ENCODE measurements around the gene MYH6.

The MYH6 gene

DNA sequence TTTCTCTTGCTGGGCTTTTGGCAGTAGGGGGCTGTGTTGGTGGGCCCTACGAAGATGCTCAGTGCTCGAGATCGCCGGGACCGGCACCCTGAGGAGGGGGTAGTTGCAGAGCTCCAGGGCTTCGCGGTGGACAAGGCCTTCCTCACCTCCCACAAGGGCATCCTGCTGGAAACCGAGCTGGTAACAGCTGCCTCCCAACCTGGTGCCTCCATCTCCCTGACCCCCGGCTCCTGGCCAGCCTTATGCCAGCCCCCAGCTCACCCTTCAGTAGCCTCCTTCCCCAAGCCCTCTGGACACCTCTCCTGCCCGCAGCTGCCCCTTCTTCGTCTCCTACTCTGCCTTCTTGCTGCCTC, 30.9 kb downstream of the MYH6 start:
- H3K23ac ChIP-seq (ENCODE audit: low read length) = no peak overlapping the region
- H3K4me2 ChIP-seq (ENCODE audit: low read length) = no peak overlapping the region
- H3K14ac ChIP-seq (ENCODE audit: low read length) = no peak overlapping the region
- no peaks in the 10 kb centered on the region for H3K36me3 ChIP-seq (ENCODE audit: control insufficient read depth in 1 of 2, insufficient read depth in 2 of 2, low read length in 2 of 2)
- H3K79me2 ChIP-seq (ENCODE audit: control insufficient read depth, insufficient read depth, low read length, poor library complexity) = no peaks in the 10 kb centered on the region
- H3K4me1 ChIP-seq (ENCODE audit: control insufficient read depth in 1 of 2, insufficient read depth in 2 of 2, low read length in 2 of 2) = no peaks in the 10 kb centered on the region
- H4K12ac ChIP-seq (ENCODE audit: low read depth, low read length) = no peak overlapping the region
- no peak overlapping the region for H3K4me3 ChIP-seq (ENCODE audit: low read depth, low read length)
- no peak for DNase-seq
- H4K91ac ChIP-seq (ENCODE audit: low read depth, low read length) = no peak overlapping the region
- no peak overlapping the region for H3K9ac ChIP-seq (ENCODE audit: low read length)
- no peak overlapping the region for H2BK120ac ChIP-seq (ENCODE audit: insufficient read depth, low read length, poor library complexity)
- H3K27ac ChIP-seq (ENCODE audit: low read depth, low read length) = no peak overlapping the region
- no peaks in the 10 kb centered on the region for H3K79me1 ChIP-seq (ENCODE audit: low read length)
- no peak overlapping the region for H2BK5ac ChIP-seq (ENCODE audit: low read depth, low read length, poor library complexity)
- no peak overlapping the region for H3K4ac ChIP-seq (ENCODE audit: low read depth, low read length)
- no CpG with 5 or more reads among the region's 11 CpGs for WGBS (ENCODE audit: extremely low coverage, insufficient coverage, insufficient read length)
- H3K27me3 ChIP-seq (ENCODE audit: insufficient read depth, low read length) = no peaks in the 10 kb centered on the region
- H2AK5ac ChIP-seq (ENCODE audit: low read length) = no peak overlapping the region
- H3K18ac ChIP-seq (ENCODE audit: low read length) = no peak overlapping the region
- no peak overlapping the region for H2AFZ ChIP-seq (ENCODE audit: insufficient read depth, low read length, poor library complexity)
- H4K8ac ChIP-seq (ENCODE audit: low read depth, low read length) = no peak overlapping the region
- H2BK12ac ChIP-seq (ENCODE audit: low read length) = no peak overlapping the region
- peaks cover 2% of the 10 kb centered on the region for H3K9me3 ChIP-seq (ENCODE audit: insufficient read depth, low read depth, low read length)

DNA sequence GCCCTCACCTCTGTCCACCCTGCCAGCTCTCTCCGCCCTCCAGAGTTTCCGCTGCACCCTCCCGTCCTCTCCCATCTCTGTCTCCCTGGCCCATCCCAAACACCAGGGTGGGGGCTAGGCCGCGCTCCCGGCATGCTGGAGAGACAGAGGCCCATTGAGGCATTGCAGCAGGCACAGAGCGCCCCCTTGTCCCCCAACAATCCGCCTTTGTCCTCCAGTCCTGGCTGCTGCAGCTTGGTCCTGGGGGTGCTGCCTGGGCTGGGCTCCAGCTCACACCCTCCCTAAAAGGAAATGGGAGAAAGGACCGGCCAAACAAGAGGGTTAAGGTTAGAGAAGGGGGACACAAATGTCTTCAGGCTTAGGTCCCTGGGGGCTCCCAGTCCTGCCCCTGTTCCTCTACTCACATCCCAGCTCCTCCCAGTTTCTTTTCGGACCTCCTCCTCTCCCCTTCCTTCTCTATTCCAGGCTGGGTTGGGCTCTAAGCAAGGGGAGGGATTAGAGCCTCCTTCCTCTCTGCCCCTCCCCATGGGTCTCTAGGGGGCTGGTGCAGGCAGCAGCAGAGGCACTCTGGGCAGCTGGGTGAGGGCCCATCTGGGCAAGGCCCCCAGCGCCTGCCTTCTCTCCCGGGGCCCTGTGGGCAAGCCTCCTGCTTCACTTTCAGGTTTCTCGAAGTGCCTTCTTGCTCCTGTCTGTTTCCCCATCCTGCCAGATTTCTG, 31.4 kb downstream of the MYH6 start, which contains the start of gene CMTM5:
CMTM5 (plus strand) TSS at position 565 of the 716 bp plus-strand sequence. CDS start 206 bp downstream, outside the sequence.
- no peak within 1 kb of the TSS for H3K4ac ChIP-seq (ENCODE audit: low read depth, low read length)
- H3K23ac ChIP-seq (ENCODE audit: low read length) = no peak within 1 kb of the TSS
- no peak within 1 kb of the TSS for H4K12ac ChIP-seq (ENCODE audit: low read depth, low read length)
- H3K36me3 ChIP-seq (ENCODE audit: control insufficient read depth in 1 of 2, insufficient read depth in 2 of 2, low read length in 2 of 2) = no peaks in the 10 kb centered on the region
- H3K79me1 ChIP-seq (ENCODE audit: low read length) = no peaks in the 10 kb centered on the region
- H3K9me3 ChIP-seq (ENCODE audit: insufficient read depth, low read depth, low read length) = peaks cover 2% of the 10 kb centered on the region
- H3K4me1 ChIP-seq (ENCODE audit: control insufficient read depth in 1 of 2, insufficient read depth in 2 of 2, low read length in 2 of 2) = no peaks in the 10 kb centered on the region
- H2AK5ac ChIP-seq (ENCODE audit: low read length) = no peak within 1 kb of the TSS
- no peak within 1 kb of the TSS for H3K14ac ChIP-seq (ENCODE audit: low read length)
- H2BK120ac ChIP-seq (ENCODE audit: insufficient read depth, low read length, poor library complexity) = no peak within 1 kb of the TSS
- no peak within 1 kb of the TSS for H3K4me3 ChIP-seq (ENCODE audit: low read depth, low read length)
- H3K79me2 ChIP-seq (ENCODE audit: control insufficient read depth, insufficient read depth, low read length, poor library complexity) = no peaks in the 10 kb centered on the region
- H3K4me2 ChIP-seq (ENCODE audit: low read length) = no peak within 1 kb of the TSS
- H3K9ac ChIP-seq (ENCODE audit: low read length) = no peak within 1 kb of the TSS
- DNase-seq = no peak
- H3K27me3 ChIP-seq (ENCODE audit: insufficient read depth, low read length) = no peaks in the 10 kb centered on the region
- no peak within 1 kb of the TSS for H4K8ac ChIP-seq (ENCODE audit: low read depth, low read length)
- no CpG with 5 or more reads among the region's 13 CpGs for WGBS (ENCODE audit: extremely low coverage, insufficient coverage, insufficient read length)
- H2BK5ac ChIP-seq (ENCODE audit: low read depth, low read length, poor library complexity) = no peak within 1 kb of the TSS
- no peak within 1 kb of the TSS for H3K27ac ChIP-seq (ENCODE audit: low read depth, low read length)
- H4K91ac ChIP-seq (ENCODE audit: low read depth, low read length) = no peak within 1 kb of the TSS
- no peak within 1 kb of the TSS for H3K18ac ChIP-seq (ENCODE audit: low read length)
- no peak within 1 kb of the TSS for H2AFZ ChIP-seq (ENCODE audit: insufficient read depth, low read length, poor library complexity)
- H2BK12ac ChIP-seq (ENCODE audit: low read length) = no peak within 1 kb of the TSS

DNA sequence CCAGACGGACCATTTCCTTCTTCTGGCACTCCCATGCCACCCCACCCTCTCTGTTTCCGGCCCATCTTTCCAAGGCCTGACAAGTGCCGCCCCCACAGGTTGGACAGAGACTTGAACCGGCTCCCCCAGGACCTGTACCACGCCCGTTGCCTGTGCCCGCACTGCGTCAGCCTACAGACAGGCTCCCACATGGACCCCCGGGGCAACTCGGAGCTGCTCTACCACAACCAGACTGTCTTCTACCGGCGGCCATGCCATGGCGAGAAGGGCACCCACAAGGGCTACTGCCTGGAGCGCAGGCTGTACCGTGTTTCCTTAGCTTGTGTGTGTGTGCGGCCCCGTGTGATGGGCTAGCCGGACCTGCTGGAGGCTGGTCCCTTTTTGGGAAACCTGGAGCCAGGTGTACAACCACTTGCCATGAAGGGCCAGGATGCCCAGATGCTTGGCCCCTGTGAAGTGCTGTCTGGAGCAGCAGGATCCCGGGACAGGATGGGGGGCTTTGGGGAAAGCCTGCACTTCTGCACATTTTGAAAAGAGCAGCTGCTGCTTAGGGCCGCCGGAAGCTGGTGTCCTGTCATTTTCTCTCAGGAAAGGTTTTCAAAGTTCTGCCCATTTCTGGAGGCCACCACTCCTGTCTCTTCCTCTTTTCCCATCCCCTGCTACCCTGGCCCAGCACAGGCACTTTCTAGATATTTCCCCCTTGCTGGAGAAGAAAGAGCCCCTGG, 32.4 kb downstream of the MYH6 start:
- no peak overlapping the region for H3K4me2 ChIP-seq (ENCODE audit: low read length)
- peaks cover 4% of the 10 kb centered on the region for H3K9me3 ChIP-seq (ENCODE audit: insufficient read depth, low read depth, low read length)
- no peak overlapping the region for H4K91ac ChIP-seq (ENCODE audit: low read depth, low read length)
- H3K79me2 ChIP-seq (ENCODE audit: control insufficient read depth, insufficient read depth, low read length, poor library complexity) = no peaks in the 10 kb centered on the region
- H3K27me3 ChIP-seq (ENCODE audit: insufficient read depth, low read length) = no peaks in the 10 kb centered on the region
- no peaks in the 10 kb centered on the region for H3K79me1 ChIP-seq (ENCODE audit: low read length)
- H3K9ac ChIP-seq (ENCODE audit: low read length) = no peak overlapping the region
- no peaks in the 10 kb centered on the region for H3K36me3 ChIP-seq (ENCODE audit: control insufficient read depth in 1 of 2, insufficient read depth in 2 of 2, low read length in 2 of 2)
- no peak for DNase-seq
- H3K23ac ChIP-seq (ENCODE audit: low read length) = no peak overlapping the region
- H2BK5ac ChIP-seq (ENCODE audit: low read depth, low read length, poor library complexity) = no peak overlapping the region
- no peak overlapping the region for H3K4me3 ChIP-seq (ENCODE audit: low read depth, low read length)
- H2BK12ac ChIP-seq (ENCODE audit: low read length) = no peak overlapping the region
- no CpG with 5 or more reads among the region's 21 CpGs for WGBS (ENCODE audit: extremely low coverage, insufficient coverage, insufficient read length)
- no peak overlapping the region for H3K4ac ChIP-seq (ENCODE audit: low read depth, low read length)
- no peak overlapping the region for H3K27ac ChIP-seq (ENCODE audit: low read depth, low read length)
- no peak overlapping the region for H2AFZ ChIP-seq (ENCODE audit: insufficient read depth, low read length, poor library complexity)
- no peak overlapping the region for H2BK120ac ChIP-seq (ENCODE audit: insufficient read depth, low read length, poor library complexity)
- no peak overlapping the region for H4K8ac ChIP-seq (ENCODE audit: low read depth, low read length)
- H2AK5ac ChIP-seq (ENCODE audit: low read length) = no peak overlapping the region
- H3K14ac ChIP-seq (ENCODE audit: low read length) = no peak overlapping the region
- no peaks in the 10 kb centered on the region for H3K4me1 ChIP-seq (ENCODE audit: control insufficient read depth in 1 of 2, insufficient read depth in 2 of 2, low read length in 2 of 2)
- no peak overlapping the region for H3K18ac ChIP-seq (ENCODE audit: low read length)
- no peak overlapping the region for H4K12ac ChIP-seq (ENCODE audit: low read depth, low read length)

DNA sequence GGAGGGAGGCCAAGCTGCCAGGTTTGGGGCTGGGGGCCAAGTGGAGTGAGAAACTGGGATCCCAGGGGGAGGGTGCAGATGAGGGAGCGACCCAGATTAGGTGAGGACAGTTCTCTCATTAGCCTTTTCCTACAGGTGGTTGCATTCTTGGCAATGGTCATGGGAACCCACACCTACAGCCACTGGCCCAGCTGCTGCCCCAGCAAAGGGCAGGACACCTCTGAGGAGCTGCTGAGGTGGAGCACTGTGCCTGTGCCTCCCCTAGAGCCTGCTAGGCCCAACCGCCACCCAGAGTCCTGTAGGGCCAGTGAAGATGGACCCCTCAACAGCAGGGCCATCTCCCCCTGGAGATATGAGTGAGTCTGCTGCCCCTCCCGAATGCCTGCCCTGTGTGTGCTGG, 35.0 kb downstream of the MYH6 start:
- H3K27me3 ChIP-seq (ENCODE audit: insufficient read depth, low read length) = no peaks in the 10 kb centered on the region
- H3K18ac ChIP-seq (ENCODE audit: low read length) = no peak overlapping the region
- H2BK12ac ChIP-seq (ENCODE audit: low read length) = no peak overlapping the region
- H3K4me2 ChIP-seq (ENCODE audit: low read length) = no peak overlapping the region
- no peak overlapping the region for H2BK120ac ChIP-seq (ENCODE audit: insufficient read depth, low read length, poor library complexity)
- H3K36me3 ChIP-seq (ENCODE audit: control insufficient read depth in 1 of 2, insufficient read depth in 2 of 2, low read length in 2 of 2) = no peaks in the 10 kb centered on the region
- no peaks in the 10 kb centered on the region for H3K79me2 ChIP-seq (ENCODE audit: control insufficient read depth, insufficient read depth, low read length, poor library complexity)
- no peak overlapping the region for H3K9ac ChIP-seq (ENCODE audit: low read length)
- H3K4me3 ChIP-seq (ENCODE audit: low read depth, low read length) = no peak overlapping the region
- H3K27ac ChIP-seq (ENCODE audit: low read depth, low read length) = no peak overlapping the region
- H3K23ac ChIP-seq (ENCODE audit: low read length) = no peak overlapping the region
- no peak overlapping the region for H2AK5ac ChIP-seq (ENCODE audit: low read length)
- no peak overlapping the region for H4K12ac ChIP-seq (ENCODE audit: low read depth, low read length)
- no CpG with 5 or more reads among the region's 3 CpGs for WGBS (ENCODE audit: extremely low coverage, insufficient coverage, insufficient read length)
- no peak overlapping the region for H3K14ac ChIP-seq (ENCODE audit: low read length)
- H3K4me1 ChIP-seq (ENCODE audit: control insufficient read depth in 1 of 2, insufficient read depth in 2 of 2, low read length in 2 of 2) = no peaks in the 10 kb centered on the region
- no peak for DNase-seq
- H2BK5ac ChIP-seq (ENCODE audit: low read depth, low read length, poor library complexity) = no peak overlapping the region
- H3K79me1 ChIP-seq (ENCODE audit: low read length) = no peaks in the 10 kb centered on the region
- H2AFZ ChIP-seq (ENCODE audit: insufficient read depth, low read length, poor library complexity) = no peak overlapping the region
- H3K9me3 ChIP-seq (ENCODE audit: insufficient read depth, low read depth, low read length) = peaks cover 2% of the 10 kb centered on the region
- H3K4ac ChIP-seq (ENCODE audit: low read depth, low read length) = no peak overlapping the region
- H4K91ac ChIP-seq (ENCODE audit: low read depth, low read length) = no peak overlapping the region
- no peak overlapping the region for H4K8ac ChIP-seq (ENCODE audit: low read depth, low read length)

Measured in trophoblast cell (in vitro differentiated cells and primary cell).